Measurements from ENCODE around the gene ERGIC1.

ERGIC1 gene

GRCh38 chr5:172950176-172950965 is 116.3 kb downstream of the ERGIC1 start:
- no peaks in the 10 kb centered on the region for H3K79me2 ChIP-seq
- no peak overlapping the region for H3K4me3 ChIP-seq (ENCODE audit: low read depth, low read length)
- no peaks in the 10 kb centered on the region for H3K36me3 ChIP-seq (ENCODE audit: control insufficient read depth, insufficient read depth, low read length)
- TF ChIP-seq CTCF (IDR thresholded peaks at IDR 0.05), result no peak
- H3K4me2 ChIP-seq (ENCODE audit: low read length), result no peak overlapping the region
- H3K4me1 ChIP-seq, result no peaks in the 10 kb centered on the region
- no peak overlapping the region for H3K27ac ChIP-seq
- no peaks in the 10 kb centered on the region for H3K9me3 ChIP-seq (ENCODE audit: control insufficient read depth, low read length)
- H2AFZ ChIP-seq, result no peak overlapping the region
- H3K27me3 ChIP-seq (ENCODE audit: control insufficient read depth, insufficient read depth, low read length), result no peaks in the 10 kb centered on the region
- no peak overlapping the region for H3K9ac ChIP-seq

GRCh38 chr5:172951371-172952033 is 117.5 kb downstream of the ERGIC1 start:
- no peak overlapping the region for H3K4me3 ChIP-seq (ENCODE audit: low read depth, low read length)
- H3K9ac ChIP-seq, result no peak overlapping the region
- no peak overlapping the region for H2AFZ ChIP-seq
- H3K4me2 ChIP-seq (ENCODE audit: low read length), result no peak overlapping the region
- H3K27me3 ChIP-seq (ENCODE audit: control insufficient read depth, insufficient read depth, low read length), result no peaks in the 10 kb centered on the region
- no peaks in the 10 kb centered on the region for H3K9me3 ChIP-seq (ENCODE audit: control insufficient read depth, low read length)
- no peaks in the 10 kb centered on the region for H3K79me2 ChIP-seq
- no peaks in the 10 kb centered on the region for H3K36me3 ChIP-seq (ENCODE audit: control insufficient read depth, insufficient read depth, low read length)
- TF ChIP-seq CTCF (IDR thresholded peaks at IDR 0.05), result no peak
- no peak overlapping the region for H3K27ac ChIP-seq
- no peaks in the 10 kb centered on the region for H3K4me1 ChIP-seq

GRCh38 chr5:172952034-172952511 is 118.0 kb downstream of the ERGIC1 start:
- TF ChIP-seq CTCF (IDR thresholded peaks at IDR 0.05), result no peak
- Histone ChIP-seq H2AFZ (no peak overlapping the region), H3K27ac (no peak overlapping the region), H3K9ac (no peak overlapping the region), H3K79me2 (no peaks in the 10 kb centered on the region), H3K4me3 (ENCODE audit: low read depth, low read length) (no peak overlapping the region), H3K36me3 (ENCODE audit: control insufficient read depth, insufficient read depth, low read length) (no peaks in the 10 kb centered on the region), H3K4me2 (ENCODE audit: low read length) (no peak overlapping the region), H3K4me1 (no peaks in the 10 kb centered on the region), H3K27me3 (ENCODE audit: control insufficient read depth, insufficient read depth, low read length) (no peaks in the 10 kb centered on the region), H3K9me3 (ENCODE audit: control insufficient read depth, low read length) (no peaks in the 10 kb centered on the region)

GRCh38 chr5:172953776-172954675 is 120.0 kb downstream of the ERGIC1 start:
- Histone ChIP-seq H3K79me2 (no peaks in the 10 kb centered on the region), H2AFZ (no peak overlapping the region), H3K4me1 (no peaks in the 10 kb centered on the region), H3K4me3 (ENCODE audit: low read depth, low read length) (no peak overlapping the region), H3K4me2 (ENCODE audit: low read length) (no peak overlapping the region), H3K36me3 (ENCODE audit: control insufficient read depth, insufficient read depth, low read length) (no peaks in the 10 kb centered on the region), H3K27me3 (ENCODE audit: control insufficient read depth, insufficient read depth, low read length) (no peaks in the 10 kb centered on the region), H3K9ac (no peak overlapping the region), H3K9me3 (ENCODE audit: control insufficient read depth, low read length) (no peaks in the 10 kb centered on the region), H3K27ac (no peak overlapping the region)
- no peak for TF ChIP-seq CTCF (IDR thresholded peaks at IDR 0.05)

Measured in parathyroid adenoma (tissue), 2 donors.